Esophagus squamous epithelium (tissue), 4 donors: Measurements from ENCODE around the gene NPEPL1.

ENCODE experiments used
- CTCF ChIP-seq, 6 experiments: fragments of 450-650 bp in 4 of 6; fragments of 200-600 bp in 2 of 6; sonication (generic) in 2 of 6; IDR thresholded peaks; one replicate each; pipeline ENCODE4 v1.5.1; 2016 to 2019; ENCODE audit warnings: antibody characterized with exemption in 6 of 6, mild to moderate bottlenecking in 4 of 6, moderate library complexity in 4 of 6
- POLR2A ChIP-seq, 4 donors: fragments of 450-650 bp; IDR thresholded peaks; one replicate each; pipeline ENCODE4 v1.6.1; 2017; ENCODE audit warnings: antibody characterized with exemption in 4 of 4, mild to moderate bottlenecking in 4 of 4, moderate library complexity in 3 of 4

DNA sequence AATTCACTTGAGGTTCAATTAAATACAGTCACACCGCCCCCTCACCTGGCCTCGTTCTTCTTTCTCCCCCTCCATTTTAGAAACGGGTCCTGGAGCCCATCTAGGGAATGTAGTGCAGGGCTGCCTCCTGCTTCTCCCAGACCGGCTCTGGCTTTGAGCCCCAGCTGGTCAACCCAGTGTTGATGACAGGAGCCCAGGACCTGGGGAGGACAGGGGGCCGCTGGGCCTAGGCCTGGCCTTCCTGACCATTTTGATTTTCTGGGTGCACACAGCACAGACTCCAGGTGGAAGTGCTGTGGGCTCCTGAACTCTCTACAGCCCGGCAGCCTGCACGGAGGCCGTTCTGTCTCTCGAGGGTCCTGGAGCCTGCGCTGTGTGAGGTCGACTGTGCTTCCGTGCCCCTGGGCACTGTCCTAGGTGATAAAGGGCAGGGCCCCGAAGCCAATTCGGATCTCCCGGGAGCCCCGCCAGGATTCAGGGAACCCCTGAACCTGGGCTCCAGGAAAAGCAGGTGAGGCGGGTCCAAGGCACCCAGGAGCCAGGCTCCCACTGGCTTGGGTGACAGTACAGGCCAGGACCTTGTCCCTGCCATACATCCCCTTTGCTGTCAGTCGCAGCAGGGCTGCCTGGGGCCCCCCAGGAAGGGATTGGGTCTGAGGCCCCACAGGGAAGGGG lies 23.3 kb downstream of the NPEPL1 start:
- TF ChIP-seq CTCF (IDR thresholded peaks at IDR 0.05), result no peak
- no peak for TF ChIP-seq POLR2A (IDR thresholded peaks at IDR 0.05)
